GM10248 (cell line): ENCODE results near the gene KRT15.

Experiments used
- CTCF ChIA-PET: fragments of 300-600 bp; sonication (Branson Sonifier 250); formaldehyde crosslinking; extraction: SDS; loops from one replicate; lab custom pipeline; 2021; ENCODE audit warnings: antibody characterized with exemption; lab: Yijun Ruan, JAX
- POLR2A ChIA-PET: fragments of 350-650 bp; sonication (Branson Sonifier 250); formaldehyde crosslinking; extraction: SDS; loops from one replicate; lab custom pipeline; 2020; ENCODE audit warnings: antibody characterized with exemption; lab: Yijun Ruan, JAX
- DNase-seq: peaks from one replicate; pipeline ENCODE4 v3.0.0; 2012; ENCODE audit errors: extremely low spot score
- TF ChIP-seq, protein P1 (sequence below): IDR thresholded peaks from 2 replicates; pipeline ENCODE4 v1.5.1; 2012; ENCODE audit warnings: mild to moderate bottlenecking, low read depth; ENCODE audit errors: extremely low read depth, missing control alignments, control extremely low read depth

KRT15 gene

DNA sequence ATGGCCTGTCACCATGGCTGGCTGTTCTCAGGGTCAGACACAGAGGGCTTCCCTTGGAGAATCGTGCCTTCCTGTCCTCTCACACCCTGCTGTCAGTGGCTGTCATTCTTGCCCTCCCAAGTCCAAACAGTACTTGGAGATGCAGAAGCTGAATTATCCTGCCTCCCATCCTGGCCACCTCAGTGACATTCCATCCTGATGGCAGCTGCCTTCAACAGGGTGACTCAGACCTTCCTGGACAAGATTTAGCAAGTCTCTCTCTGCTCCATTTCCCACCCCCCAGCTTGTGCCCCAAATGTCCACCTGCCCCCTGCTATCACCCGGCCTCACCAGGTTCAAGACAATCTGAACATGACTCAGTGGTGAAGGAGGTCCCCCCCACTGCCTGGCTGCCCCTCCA is 24.2 kb downstream of the KRT15 start:
- POLR2A ChIA-PET: no interaction called here
- TF ChIP-seq, protein P1, sequence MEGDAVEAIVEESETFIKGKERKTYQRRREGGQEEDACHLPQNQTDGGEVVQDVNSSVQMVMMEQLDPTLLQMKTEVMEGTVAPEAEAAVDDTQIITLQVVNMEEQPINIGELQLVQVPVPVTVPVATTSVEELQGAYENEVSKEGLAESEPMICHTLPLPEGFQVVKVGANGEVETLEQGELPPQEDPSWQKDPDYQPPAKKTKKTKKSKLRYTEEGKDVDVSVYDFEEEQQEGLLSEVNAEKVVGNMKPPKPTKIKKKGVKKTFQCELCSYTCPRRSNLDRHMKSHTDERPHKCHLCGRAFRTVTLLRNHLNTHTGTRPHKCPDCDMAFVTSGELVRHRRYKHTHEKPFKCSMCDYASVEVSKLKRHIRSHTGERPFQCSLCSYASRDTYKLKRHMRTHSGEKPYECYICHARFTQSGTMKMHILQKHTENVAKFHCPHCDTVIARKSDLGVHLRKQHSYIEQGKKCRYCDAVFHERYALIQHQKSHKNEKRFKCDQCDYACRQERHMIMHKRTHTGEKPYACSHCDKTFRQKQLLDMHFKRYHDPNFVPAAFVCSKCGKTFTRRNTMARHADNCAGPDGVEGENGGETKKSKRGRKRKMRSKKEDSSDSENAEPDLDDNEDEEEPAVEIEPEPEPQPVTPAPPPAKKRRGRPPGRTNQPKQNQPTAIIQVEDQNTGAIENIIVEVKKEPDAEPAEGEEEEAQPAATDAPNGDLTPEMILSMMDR: no peak
- no peak for DNase-seq
- CTCF ChIA-PET: interaction anchor here (1.3 to 1.4 kb wide), 2 partner anchors 54 to 586 kb away, joined by 3 read pairs; no protein-coding TSS in a partner anchor

DNA sequence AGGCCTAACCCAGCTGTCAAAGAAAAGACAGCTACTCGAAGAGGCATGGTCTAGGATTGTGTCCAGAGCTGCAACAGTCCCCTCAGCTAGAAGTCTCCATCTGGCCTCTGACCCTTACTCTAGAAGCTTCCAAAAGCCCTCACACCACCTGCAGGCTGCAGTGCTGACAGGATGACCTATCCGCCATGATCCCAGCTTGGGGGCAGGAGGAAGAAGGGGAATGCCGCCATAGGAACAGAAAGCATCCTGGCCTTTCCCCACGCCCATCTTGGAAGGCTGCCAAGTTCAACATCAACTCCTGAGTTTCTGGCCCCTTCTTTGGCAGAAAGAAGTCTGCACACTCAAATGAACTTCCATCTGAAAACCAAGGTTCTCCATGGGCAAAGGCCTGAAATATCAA is 25.9 kb downstream of the KRT15 start:
- DNase-seq: no peak
- TF ChIP-seq, protein P1: no peak
- ChIA-PET POLR2A (no interaction called here), CTCF (interaction anchor here (1.0 to 1.1 kb wide), 2 partner anchors 10 to 170 kb away, joined by 4 to 5 read pairs; no protein-coding TSS in a partner anchor)

DNA sequence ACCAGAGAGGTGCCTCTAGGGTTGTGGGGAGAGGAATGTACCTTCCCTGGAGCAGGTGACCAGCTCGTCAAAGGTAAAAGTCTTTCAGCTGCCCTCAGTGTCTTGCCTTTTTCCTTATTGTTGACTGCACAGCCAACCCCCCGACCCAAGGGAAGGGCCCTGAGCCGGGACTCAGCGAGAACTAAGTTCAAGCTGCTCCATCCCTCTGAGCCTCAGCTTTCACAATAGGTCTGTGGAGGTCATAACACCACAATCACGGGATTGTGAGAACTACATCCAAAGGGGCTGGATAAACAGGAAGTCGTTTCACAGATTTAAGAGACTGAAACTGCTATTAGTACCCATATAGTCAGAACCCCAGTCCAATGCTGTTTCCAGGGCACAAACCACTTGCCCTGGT is 26.3 kb downstream of the KRT15 start:
- no peak for DNase-seq
- POLR2A ChIA-PET: no interaction called here
- CTCF ChIA-PET: interaction anchor here (1.0 to 1.1 kb wide), 2 partner anchors 9 to 171 kb away, joined by 4 to 5 read pairs; no protein-coding TSS in a partner anchor
- TF ChIP-seq, protein P1: no peak

DNA sequence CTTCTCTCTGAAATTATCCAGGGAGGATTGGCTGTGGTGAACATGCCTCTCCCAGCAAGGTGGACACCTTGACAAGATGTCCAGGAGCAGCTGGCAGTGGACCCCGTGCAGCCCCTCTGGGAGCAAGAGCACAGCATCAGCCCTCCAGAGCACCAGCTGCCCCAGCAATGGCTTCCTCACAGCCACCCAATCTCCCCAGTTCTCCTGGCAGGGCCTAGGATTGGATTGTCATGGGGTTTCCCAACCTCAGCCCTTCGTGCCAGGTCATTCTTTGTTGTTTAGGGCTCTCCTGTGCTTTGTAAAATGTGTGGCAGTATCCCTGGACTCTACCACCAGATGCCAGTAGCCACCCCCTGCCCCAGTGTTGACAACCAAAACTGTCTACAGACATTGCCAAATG is 27.2 kb downstream of the KRT15 start:
- TF ChIP-seq, protein P1: no peak
- DNase-seq: no peak
- ChIA-PET POLR2A (no interaction called here), CTCF (interaction anchor here (1.1 kb wide), 1 partner anchor 58 kb away, joined by 3 read pairs; no protein-coding TSS in a partner anchor)

DNA sequence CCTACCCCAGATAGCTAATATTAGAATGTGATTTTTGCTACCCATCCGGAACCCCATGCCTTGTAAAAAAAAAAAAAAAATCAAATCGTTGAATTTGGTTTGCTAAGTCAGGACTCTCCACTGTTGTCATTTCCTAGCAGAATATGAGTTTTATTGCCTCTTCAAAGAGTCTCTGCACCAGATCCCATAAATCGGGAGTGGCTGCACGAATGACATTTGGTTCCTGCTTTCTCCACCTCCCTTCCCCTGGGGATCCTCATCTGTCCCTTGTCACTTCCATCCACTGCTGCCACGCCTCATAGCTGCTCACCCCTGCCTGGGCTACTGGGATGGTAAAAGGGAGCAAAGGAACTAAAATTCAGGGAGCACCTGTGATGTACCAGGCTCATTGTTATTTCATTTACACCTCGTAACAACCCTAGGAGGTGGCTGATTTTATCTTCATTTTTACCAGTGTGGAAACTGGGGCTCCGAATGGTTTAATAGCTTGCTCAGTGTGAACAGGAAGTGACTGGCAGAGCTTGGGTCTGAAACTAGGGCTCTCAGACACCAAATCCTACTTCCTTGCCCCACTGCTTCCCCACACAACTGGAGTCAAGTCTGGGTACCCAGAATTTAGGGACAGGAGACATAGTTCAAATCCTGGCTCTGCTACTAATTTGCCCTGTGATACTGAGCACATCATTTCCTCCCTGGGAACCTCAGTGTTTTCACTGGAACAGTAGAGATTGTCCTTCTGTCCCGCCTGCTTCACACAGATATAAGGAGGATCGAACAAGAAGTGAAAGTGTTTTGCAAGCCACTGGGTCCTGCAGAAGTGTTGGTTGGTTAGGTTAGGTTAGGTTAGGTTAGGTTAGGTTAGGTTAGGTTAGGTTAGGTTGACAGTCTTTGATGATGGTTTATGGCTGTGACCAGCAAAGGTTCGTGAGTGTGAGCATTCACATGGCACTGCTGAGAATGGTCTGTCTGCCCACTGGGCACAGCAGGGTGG is 28.4 kb downstream of the KRT15 start:
- ChIA-PET POLR2A (no interaction called here), CTCF (interaction anchor here (0.9 to 1.2 kb wide), 3 partner anchors 12 to 574 kb away, joined by 3 to 4 read pairs (median 3); no protein-coding TSS in a partner anchor)
- no peak for DNase-seq
- TF ChIP-seq, protein P1: no peak

DNA sequence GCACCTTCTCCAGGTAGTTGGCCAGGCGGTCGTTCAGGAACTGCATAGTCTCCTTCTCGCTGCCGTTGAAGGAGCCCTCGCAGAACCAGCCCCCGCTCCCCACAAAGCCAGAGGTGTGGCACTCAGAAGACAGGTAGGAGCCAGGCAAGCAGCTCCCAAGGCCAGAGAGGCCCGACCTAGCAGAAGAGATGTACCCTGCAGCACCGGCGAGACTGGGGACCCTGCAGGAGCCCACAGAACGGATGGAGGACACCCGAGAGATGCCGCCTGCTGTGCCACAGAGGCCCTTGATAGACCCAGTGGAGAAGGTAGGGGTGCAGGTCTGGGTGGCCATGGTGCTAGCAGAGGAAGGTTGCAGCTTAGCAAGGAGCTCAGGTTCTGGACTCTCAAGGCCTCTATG is 29.2 kb downstream of the KRT15 start, which contains the start of gene KRT36:
Gene KRT36 (minus strand): TSS at position 380 of the 400 bp plus-strand sequence. CDS start 46 bp downstream, at position 334.
- ChIA-PET POLR2A (no interaction called here), CTCF (interaction anchor here (1.2 kb wide), 1 partner anchor 11 kb away, joined by 4 read pairs; no protein-coding TSS in a partner anchor)
- DNase-seq: no peak
- TF ChIP-seq, protein P1: no peak
